ENCODE results near the gene NDUFAF2. TPM values are rescaled to one million over a fixed set of nuclear protein-coding genes. Genes with fewer than 3 reads are reported as not detected.
"Not testable (repeated sequence)": the region's sequence is repeated elsewhere in the genome, so short reads cannot be mapped to it uniquely, and the experiment has no call there.

Gene NDUFAF2
- total RNA-seq, 1 experiment from 2014 or later = 60.8 TPM

GRCh38 chr5:61184708-61185107 is 239.7 kb downstream of the NDUFAF2 start:
- Mint-ChIP-seq H3K9me3 (ENCODE audit: unreplicated experiment) (no peaks in the 10 kb centered on the region), H3K36me3 (ENCODE audit: insufficient read depth, unreplicated experiment) (no peaks in the 10 kb centered on the region), H3K27ac (ENCODE audit: unreplicated experiment) (no peak overlapping the region), H3K27me3 (ENCODE audit: insufficient read depth, unreplicated experiment) (peaks cover 6% of the 10 kb centered on the region), H3K4me3 (ENCODE audit: unreplicated experiment) (no peak overlapping the region), H3K4me1 (ENCODE audit: low read depth, unreplicated experiment) (no peaks in the 10 kb centered on the region)
- ChIA-PET POLR2A (no interaction called here), CTCF (no interaction called here)
- H3K4me3 ChIP-seq (ENCODE audit: low read depth, low read length) = no peak overlapping the region
- intact Hi-C loops (cut with micrococcal nuclease; ENCODE audit: unreplicated experiment) = no loop called here
- no peaks in the 10 kb centered on the region for H3K27me3 ChIP-seq (replicated peaks; ENCODE audit: control insufficient read depth, insufficient read depth, low read length)
- no peak for DNase-seq
- H3K36me3 ChIP-seq (ENCODE audit: control insufficient read depth, insufficient read depth, low read length) = no peaks in the 10 kb centered on the region
- BruUV-seq (replicated peaks) = no TSS peak
- no peak for TF ChIP-seq CTCF (IDR thresholded peaks at IDR 0.05; ENCODE audit: insufficient read depth in 1 of 2, low read depth in 1 of 2, low read length in 1 of 2, severe bottlenecking in 1 of 2, unreplicated experiment in 1 of 2)
- H3K4me1 ChIP-seq = no peaks in the 10 kb centered on the region
- H3K9me3 ChIP-seq = no peaks in the 10 kb centered on the region

GRCh38 chr5:61186634-61187033 is 241.6 kb downstream of the NDUFAF2 start:
- H3K9me3 Mint-ChIP-seq (ENCODE audit: unreplicated experiment) = no peaks in the 10 kb centered on the region
- no peak for DNase-seq
- Histone ChIP-seq H3K4me3 (ENCODE audit: low read depth, low read length) (no peak overlapping the region), H3K27me3 (replicated peaks; ENCODE audit: control insufficient read depth, insufficient read depth, low read length) (no peaks in the 10 kb centered on the region), H3K36me3 (ENCODE audit: control insufficient read depth, insufficient read depth, low read length) (no peaks in the 10 kb centered on the region), H3K4me1 (no peaks in the 10 kb centered on the region), H3K9me3 (no peaks in the 10 kb centered on the region)
- BruUV-seq (replicated peaks) = no TSS peak
- no peak overlapping the region for H3K4me3 Mint-ChIP-seq (ENCODE audit: unreplicated experiment)
- POLR2A ChIA-PET = no interaction called here
- no peak overlapping the region for H3K27ac Mint-ChIP-seq (ENCODE audit: unreplicated experiment)
- H3K27me3 Mint-ChIP-seq (ENCODE audit: insufficient read depth, unreplicated experiment) = peaks cover 10% of the 10 kb centered on the region
- CTCF ChIA-PET = no interaction called here
- intact Hi-C loops (cut with micrococcal nuclease; ENCODE audit: unreplicated experiment) = no loop called here
- H3K4me1 Mint-ChIP-seq (ENCODE audit: low read depth, unreplicated experiment) = no peaks in the 10 kb centered on the region
- H3K36me3 Mint-ChIP-seq (ENCODE audit: insufficient read depth, unreplicated experiment) = no peaks in the 10 kb centered on the region
- TF ChIP-seq CTCF (IDR thresholded peaks at IDR 0.05; ENCODE audit: insufficient read depth in 1 of 2, low read depth in 1 of 2, low read length in 1 of 2, severe bottlenecking in 1 of 2, unreplicated experiment in 1 of 2) = no peak

- BruUV-seq (replicated peaks); H3K4me1 Mint-ChIP-seq (ENCODE audit: low read depth, unreplicated experiment); H3K27ac Mint-ChIP-seq (ENCODE audit: unreplicated experiment); H3K9me3 Mint-ChIP-seq (ENCODE audit: unreplicated experiment); intact Hi-C loops (cut with micrococcal nuclease; ENCODE audit: unreplicated experiment); DNase-seq; H3K4me3 ChIP-seq (ENCODE audit: low read depth, low read length); POLR2A ChIA-PET; CTCF ChIA-PET; H3K36me3 Mint-ChIP-seq (ENCODE audit: insufficient read depth, unreplicated experiment); H3K36me3 ChIP-seq (ENCODE audit: control insufficient read depth, insufficient read depth, low read length); H3K27me3 Mint-ChIP-seq (ENCODE audit: insufficient read depth, unreplicated experiment); H3K9me3 ChIP-seq; H3K4me3 Mint-ChIP-seq (ENCODE audit: unreplicated experiment); H3K27me3 ChIP-seq (replicated peaks; ENCODE audit: control insufficient read depth, insufficient read depth, low read length); H3K4me1 ChIP-seq: not testable (repeated sequence)
These were observed 242.3 kb downstream of the NDUFAF2 start for GRCh38 chr5:61187352-61187751.

GRCh38 chr5:61187826-61188225 is 242.8 kb downstream of the NDUFAF2 start:
- H3K9me3 ChIP-seq; H3K36me3 Mint-ChIP-seq (ENCODE audit: insufficient read depth, unreplicated experiment); H3K27me3 ChIP-seq (replicated peaks; ENCODE audit: control insufficient read depth, insufficient read depth, low read length); H3K4me3 ChIP-seq (ENCODE audit: low read depth, low read length); POLR2A ChIA-PET; H3K36me3 ChIP-seq (ENCODE audit: control insufficient read depth, insufficient read depth, low read length); CTCF ChIA-PET; H3K27ac Mint-ChIP-seq (ENCODE audit: unreplicated experiment); BruUV-seq (replicated peaks); H3K4me3 Mint-ChIP-seq (ENCODE audit: unreplicated experiment); H3K4me1 ChIP-seq; DNase-seq; intact Hi-C loops (cut with micrococcal nuclease; ENCODE audit: unreplicated experiment); H3K9me3 Mint-ChIP-seq (ENCODE audit: unreplicated experiment); H3K27me3 Mint-ChIP-seq (ENCODE audit: insufficient read depth, unreplicated experiment); H3K4me1 Mint-ChIP-seq (ENCODE audit: low read depth, unreplicated experiment): not testable (repeated sequence)

All from Caco-2 (cell line).